Measurements from ENCODE around the gene SVIP.

GRCh38 chr11:22774716-22775115, 54.9 kb downstream of the SVIP start:
- TF ChIP-seq CTCF (IDR thresholded peaks at IDR 0.05) (no peak), POLR2A (IDR thresholded peaks at IDR 0.05) (no peak), POLR2AphosphoS5 (IDR thresholded peaks at IDR 0.05) (no peak), EP300 (IDR thresholded peaks at IDR 0.05) (no peak)
